Measurements from ENCODE around the gene SLC24A4. TPM values are rescaled to one million over a fixed set of nuclear protein-coding genes. Genes with fewer than 3 reads are reported as not detected.

SLC24A4 gene
- total and polyA plus RNA-seq, 2 experiments from 2014 or later = 0.46 to 0.50 TPM

- Histone ChIP-seq H3K9me3 (ENCODE audit: low read depth) (no peaks in the 10 kb centered on the region), H4K20me1 (ENCODE audit: insufficient read depth, poor library complexity, severe bottlenecking) (no peaks in the 10 kb centered on the region), H3K36me3 (replicated peaks; ENCODE audit: insufficient read depth, low read depth) (no peaks in the 10 kb centered on the region), H2AFZ (no peak overlapping the region), H3K27me3 (no peaks in the 10 kb centered on the region), H3K4me3 (no peak overlapping the region), H3K27ac (no peak overlapping the region), H3K4me1 (ENCODE audit: insufficient read depth) (no peaks in the 10 kb centered on the region), H3K9me2 (replicated peaks; ENCODE audit: insufficient read depth) (no peaks in the 10 kb centered on the region), H3K4me2 (no peak overlapping the region), H3K79me2 (no peaks in the 10 kb centered on the region)
- no peak for DNase-seq (ENCODE audit: low spot score)
- TF ChIP-seq CTCF (IDR thresholded peaks at IDR 0.05; ENCODE audit: poor library complexity) = no peak
- no peak for TF ChIP-seq EZH2phosphoT487 (IDR thresholded peaks at IDR 0.05; ENCODE audit: low read depth, severe bottlenecking, unreplicated experiment)
- no peak for TF ChIP-seq EZH2 (IDR thresholded peaks at IDR 0.05; ENCODE audit: borderline replicate concordance)
- WGBS (ENCODE audit: low lambda C conversion rate, missing lambda C conversion rate) = 84% methylated on average over 10 of the region's 10 CpGs
These were observed 113.3 kb downstream of the SLC24A4 start for GRCh38 chr14:92436115-92436776.

- Histone ChIP-seq H3K36me3 (replicated peaks; ENCODE audit: insufficient read depth, low read depth) (no peaks in the 10 kb centered on the region), H3K27me3 (no peaks in the 10 kb centered on the region), H3K27ac (no peak overlapping the region), H3K4me3 (no peak overlapping the region), H2AFZ (no peak overlapping the region), H3K4me1 (ENCODE audit: insufficient read depth) (no peaks in the 10 kb centered on the region), H4K20me1 (ENCODE audit: insufficient read depth, poor library complexity, severe bottlenecking) (no peaks in the 10 kb centered on the region), H3K9me3 (ENCODE audit: low read depth) (no peaks in the 10 kb centered on the region), H3K79me2 (no peaks in the 10 kb centered on the region), H3K9me2 (replicated peaks; ENCODE audit: insufficient read depth) (no peaks in the 10 kb centered on the region), H3K4me2 (no peak overlapping the region)
- WGBS (ENCODE audit: low lambda C conversion rate, missing lambda C conversion rate) = 88% methylated on average over 5 of the region's 5 CpGs
- no peak for DNase-seq (ENCODE audit: low spot score)
- TF ChIP-seq EZH2 (IDR thresholded peaks at IDR 0.05; ENCODE audit: borderline replicate concordance) (no peak), CTCF (IDR thresholded peaks at IDR 0.05; ENCODE audit: poor library complexity) (no peak), EZH2phosphoT487 (IDR thresholded peaks at IDR 0.05; ENCODE audit: low read depth, severe bottlenecking, unreplicated experiment) (no peak)
These were observed 114.3 kb downstream of the SLC24A4 start for GRCh38 chr14:92437309-92437708.

- 85% methylated on average over 12 of the region's 12 CpGs for WGBS (ENCODE audit: low lambda C conversion rate, missing lambda C conversion rate)
These were observed 114.8 kb downstream of the SLC24A4 start for GRCh38 chr14:92437729-92438285.

More at GRCh38 chr14:92437729-92438285, 114.8 kb downstream of the SLC24A4 start:
- Histone ChIP-seq H3K4me1 (ENCODE audit: insufficient read depth) (no peaks in the 10 kb centered on the region), H3K9me3 (ENCODE audit: low read depth) (no peaks in the 10 kb centered on the region), H2AFZ (no peak overlapping the region), H3K9me2 (replicated peaks; ENCODE audit: insufficient read depth) (no peaks in the 10 kb centered on the region), H4K20me1 (ENCODE audit: insufficient read depth, poor library complexity, severe bottlenecking) (no peaks in the 10 kb centered on the region), H3K79me2 (no peaks in the 10 kb centered on the region), H3K27me3 (no peaks in the 10 kb centered on the region), H3K36me3 (replicated peaks; ENCODE audit: insufficient read depth, low read depth) (no peaks in the 10 kb centered on the region), H3K27ac (no peak overlapping the region), H3K4me3 (no peak overlapping the region), H3K4me2 (no peak overlapping the region)
- DNase-seq (ENCODE audit: low spot score) = no peak
- no peak for TF ChIP-seq EZH2 (IDR thresholded peaks at IDR 0.05; ENCODE audit: borderline replicate concordance)
- no peak for TF ChIP-seq CTCF (IDR thresholded peaks at IDR 0.05; ENCODE audit: poor library complexity)
- no peak for TF ChIP-seq EZH2phosphoT487 (IDR thresholded peaks at IDR 0.05; ENCODE audit: low read depth, severe bottlenecking, unreplicated experiment)

All from hepatocyte (in vitro differentiated cells).